H1 (cell line): ENCODE data around the gene GNG13. TPM values are rescaled to one million over a fixed set of nuclear protein-coding genes. Genes with fewer than 3 reads are reported as not detected.

Experiments used
- CTCF ChIA-PET: fragments of 300-600 bp; sonication (Branson Sonifier 250); formaldehyde crosslinking; loops from one replicate; lab custom pipeline; 2021; ENCODE audit not compliant: partially characterized antibody; lab: Charles Lee
- POLR2A ChIA-PET: fragments of 300-600 bp; sonication (Branson Sonifier 250); formaldehyde crosslinking; loops from one replicate; lab custom pipeline; 2021; ENCODE audit warnings: inconsistent platforms; ENCODE audit not compliant: partially characterized antibody; lab: Charles Lee
- DNase-seq, 2 experiments: peaks; one replicate each; pipeline versions ENCODE4 v3.0.0 to v3.0.0-alpha.2; 2010 to 2022; ENCODE audit warnings: low spot score in 2 of 2, low read depth in 1 of 2, mixed read lengths in 1 of 2
- FAIRE-seq: peaks from 2 replicates; lab custom pipeline; 2011; peaks lifted over from hg19 to GRCh38; lab: Jason Lieb, UNC
- H2AFZ ChIP-seq: 2 replicates; pipeline ENCODE4 v1.8.1; 2012; ENCODE audit warnings: low read length, inconsistent platforms
- H2AK5ac ChIP-seq: 2 replicates; pipeline ENCODE4 v1.6.1; 2013; ENCODE audit warnings: low read depth, low read length
- H2BK120ac ChIP-seq: replicated peaks from 2 replicates; pipeline ENCODE3; 2013; ENCODE audit warnings: low read depth, low read length, inconsistent platforms
- H2BK12ac ChIP-seq: 2 replicates; pipeline ENCODE4 v1.6.1; 2013; ENCODE audit warnings: low read depth, low read length
- H2BK15ac ChIP-seq: 2 replicates; pipeline ENCODE4 v1.6.1; 2013; ENCODE audit warnings: low read length
- H2BK20ac ChIP-seq: 2 replicates; pipeline ENCODE4 v1.6.1; 2013; ENCODE audit warnings: low read length
- H2BK5ac ChIP-seq: 2 replicates; pipeline ENCODE4 v1.6.1; 2013; ENCODE audit warnings: low read depth, low read length
- H3K14ac ChIP-seq: 2 replicates; pipeline ENCODE4 v1.6.1; 2013; ENCODE audit warnings: inconsistent platforms; ENCODE audit not compliant: insufficient read length
- H3K18ac ChIP-seq: 2 replicates; pipeline ENCODE4 v1.6.1; 2013; ENCODE audit warnings: low read length; ENCODE audit errors: extremely low read depth
- H3K23ac ChIP-seq: 2 replicates; pipeline ENCODE4 v1.6.1; 2013; ENCODE audit warnings: inconsistent platforms; ENCODE audit not compliant: insufficient read length
- H3K23me2 ChIP-seq: 2 replicates; pipeline ENCODE4 v1.6.1; 2013; ENCODE audit warnings: low read depth, low read length
- H3K27ac ChIP-seq: 2 replicates; pipeline ENCODE4 v1.6.1; 2011; ENCODE audit warnings: low read depth, low read length, inconsistent platforms
- H3K27me3 ChIP-seq, 4 experiments: replicated peaks in 1 of 4; 1 replicate in 1 of 4; 2 replicates in 3 of 4; pipeline versions ENCODE4 v1.6.1 to v1.8.1; 2011 to 2013; ENCODE audit warnings: low read length in 3 of 4, mild to moderate bottlenecking in 3 of 4, inconsistent platforms in 2 of 4, mixed read lengths in 2 of 4, moderate library complexity in 1 of 4; ENCODE audit not compliant: control insufficient read depth in 3 of 4, insufficient read depth in 3 of 4; ENCODE audit errors: extremely low read depth in 1 of 4
- H3K36me3 ChIP-seq, 4 experiments: 2 replicates each; pipeline versions ENCODE4 v1.6.1 to v1.8.1; 2011 to 2013; ENCODE audit warnings: mild to moderate bottlenecking in 4 of 4, low read length in 3 of 4, moderate library complexity in 2 of 4, control low read depth in 1 of 4, inconsistent platforms in 1 of 4; ENCODE audit not compliant: insufficient read depth in 4 of 4, control insufficient read depth in 2 of 4
- H3K4ac ChIP-seq: replicated peaks from 2 replicates; pipeline ENCODE3; 2013; ENCODE audit warnings: low read length, low read depth, mixed read lengths, inconsistent platforms; ENCODE audit not compliant: insufficient read length
- H3K4me1 ChIP-seq, 4 experiments: replicated peaks in 1 of 4; 1 replicate in 1 of 4; 2 replicates in 3 of 4; pipeline versions ENCODE4 v1.6.1 to v1.8.1; 2011 to 2013; ENCODE audit warnings: low read length in 3 of 4, inconsistent platforms in 2 of 4, mixed read lengths in 1 of 4; ENCODE audit not compliant: insufficient read depth in 4 of 4, control insufficient read depth in 3 of 4
- H3K4me2 ChIP-seq, 2 experiments: 2 replicates each; pipeline versions ENCODE4 v1.6.1 to v1.8.1; 2011 to 2013; ENCODE audit warnings: low read depth in 2 of 2, low read length in 2 of 2, control low read depth in 1 of 2, inconsistent platforms in 1 of 2, mild to moderate bottlenecking in 1 of 2; ENCODE audit not compliant: insufficient read depth in 1 of 2
- H3K4me3 ChIP-seq, 4 experiments: fragments of 200-600, 300-600 bp in 1 of 4; sonication (generic), shearing (Covaris generic), sonication (Bioruptor Twin) in 1 of 4; 2 replicates each; pipeline versions ENCODE4 v1.5.1 to v1.8.1; 2011 to 2016; ENCODE audit warnings: low read length in 4 of 4, low read depth in 3 of 4, control low read depth in 2 of 4, inconsistent platforms in 2 of 4, mild to moderate bottlenecking in 2 of 4, mixed read lengths in 1 of 4, moderate library complexity in 1 of 4; ENCODE audit not compliant: insufficient read depth in 2 of 4; ENCODE audit errors: extremely low read depth in 1 of 4
- H3K56ac ChIP-seq: replicated peaks from 2 replicates; pipeline ENCODE3; 2013; ENCODE audit warnings: low read depth, mild to moderate bottlenecking, mixed read lengths, low read length, inconsistent platforms; ENCODE audit not compliant: insufficient read length
- H3K79me1 ChIP-seq: 2 replicates; pipeline ENCODE4 v1.6.1; 2013; ENCODE audit warnings: low read depth, low read length, control low read depth
- H3K79me2 ChIP-seq, 2 experiments: 2 replicates each; pipeline versions ENCODE4 v1.6.1 to v1.8.1; 2012 to 2013; ENCODE audit warnings: low read length in 2 of 2, mild to moderate bottlenecking in 2 of 2, inconsistent platforms in 1 of 2; ENCODE audit not compliant: insufficient read depth in 2 of 2, control insufficient read depth in 1 of 2
- H3K9ac ChIP-seq, 4 experiments: replicated peaks in 1 of 4; 1 replicate in 1 of 4; 2 replicates in 3 of 4; pipeline versions ENCODE4 v1.6.1 to v1.8.1; 2011 to 2013; ENCODE audit warnings: low read depth in 3 of 4, low read length in 3 of 4, control low read depth in 2 of 4, mild to moderate bottlenecking in 2 of 4, moderate library complexity in 2 of 4, inconsistent platforms in 1 of 4; ENCODE audit errors: extremely low read depth in 1 of 4
- H3K9me3 ChIP-seq, 2 experiments: 2 replicates each; pipeline versions ENCODE4 v1.6.1 to v1.8.1; 2012 to 2013; ENCODE audit warnings: mild to moderate bottlenecking in 2 of 2, moderate library complexity in 2 of 2, control low read depth in 1 of 2, inconsistent platforms in 1 of 2, low read depth in 1 of 2, low read length in 1 of 2, mixed read lengths in 1 of 2; ENCODE audit not compliant: insufficient read depth in 2 of 2
- H4K20me1 ChIP-seq, 2 experiments: replicated peaks in 1 of 2; 2 replicates each; pipeline versions ENCODE3 to v1.8.1; 2011 to 2013; ENCODE audit warnings: inconsistent platforms in 2 of 2, low read length in 2 of 2, mild to moderate bottlenecking in 1 of 2; ENCODE audit not compliant: insufficient read depth in 2 of 2, control insufficient read depth in 1 of 2
- H4K5ac ChIP-seq: 2 replicates; pipeline ENCODE4 v1.6.1; 2013; ENCODE audit warnings: low read length, low read depth, mixed read lengths, inconsistent platforms; ENCODE audit not compliant: insufficient read length
- H4K8ac ChIP-seq: 2 replicates; pipeline ENCODE4 v1.8.0; 2013; ENCODE audit warnings: mild to moderate bottlenecking, moderate library complexity, low read length, inconsistent platforms; ENCODE audit not compliant: insufficient read depth; ENCODE audit errors: extremely low read depth
- H4K91ac ChIP-seq: replicated peaks from 2 replicates; pipeline ENCODE3; 2013; ENCODE audit warnings: low read length, mixed read lengths, inconsistent platforms; ENCODE audit not compliant: insufficient read length
- HDAC2 ChIP-seq, 2 experiments: fragments of 300-600 bp in 1 of 2; sonication (generic) in 1 of 2; IDR thresholded peaks; 2 replicates each; pipeline ENCODE4 v1.6.1; 2011 to 2012; ENCODE audit warnings: low read depth in 2 of 2, low read length in 2 of 2, mild to moderate bottlenecking in 2 of 2, moderate library complexity in 2 of 2, borderline replicate concordance in 1 of 2, inconsistent platforms in 1 of 2
- JUN ChIP-seq: IDR thresholded peaks from 2 replicates; pipeline ENCODE4 v1.6.1; 2011; ENCODE audit warnings: low read depth, mild to moderate bottlenecking, improper control_type of control experiment, low read length
- MAX ChIP-seq: IDR thresholded peaks from 2 replicates; pipeline ENCODE4 v1.6.1; 2012; ENCODE audit warnings: inconsistent platforms
- PHF8 ChIP-seq: fragments of 200-600 bp; sonication (generic); conservative IDR thresholded peaks from 2 replicates; pipeline ENCODE4 v1.7.1; 2012; ENCODE audit warnings: low read depth, mild to moderate bottlenecking, inconsistent platforms, low read length, moderate library complexity
- RAD21 ChIP-seq, 2 experiments: IDR thresholded peaks in 1 of 2; conservative IDR thresholded peaks in 1 of 2; 2 replicates each; pipeline ENCODE4 v1.6.1; 2011; ENCODE audit warnings: low read depth in 2 of 2, low read length in 2 of 2, improper control_type of control experiment in 1 of 2, inconsistent platforms in 1 of 2, mild to moderate bottlenecking in 1 of 2, moderate library complexity in 1 of 2
- RXRA ChIP-seq: IDR thresholded peaks from 2 replicates; pipeline ENCODE4 v1.6.1; 2011; ENCODE audit warnings: low read depth, mild to moderate bottlenecking, low read length, moderate library complexity; ENCODE audit not compliant: insufficient read depth
- TAF1 ChIP-seq: IDR thresholded peaks from 2 replicates; pipeline ENCODE4 v1.6.1; 2011; ENCODE audit warnings: mild to moderate bottlenecking, low read depth, low read length
- WGBS, 2 experiments: shearing (Covaris generic) in 1 of 2; methylation state at CpG; one replicate each; pipeline versions ENCODE4 v1.1.6 to v1.1.7; 2013 to 2015; ENCODE audit warnings: low lambda C conversion rate in 2 of 2, mixed read lengths in 2 of 2, inconsistent platforms in 1 of 2, low coverage in 1 of 2, missing lambda C conversion rate in 1 of 2; ENCODE audit not compliant: insufficient replicate concordance in 2 of 2, insufficient coverage in 1 of 2, insufficient read length in 1 of 2; ENCODE audit errors: extremely low coverage in 1 of 2, missing lambda C conversion rate in 1 of 2; 5-methylcytosine and 5-hydroxymethylcytosine counted together
- polyA plus RNA-seq, 7 experiments: library from polyadenylated mRNA; depleted of rRNA in 3 of 7; stranded (reverse) in 5 of 7; unstranded in 2 of 7; fragments of >200 nt in 5 of 7; fragments of 200-250 nt in 2 of 7; gene quantifications; 1 replicate in 5 of 7; 2 replicates in 1 of 7; 4 replicates in 1 of 7; pipeline versions ENCODE4 v1.2.1 to v1.2.3, GENCODE V29; 2011 to 2013; ENCODE audit warnings: missing spikeins in 2 of 7, mixed read lengths in 2 of 7
- total RNA-seq: library from RNA; stranded (reverse); fragmentation: NEBNext Ultra II Directional; extraction: Animal tissue kit (Norgen Biotek cat#: 25700); gene quantifications from 2 replicates; pipeline ENCODE4 v1.2.1, GENCODE V29; 2021
- TF ChIP-seq, protein P1 (sequence below): IDR thresholded peaks from 2 replicates; pipeline ENCODE4 v1.6.1; 2012; ENCODE audit warnings: low read length, inconsistent platforms

Gene GNG13
- total and polyA plus RNA-seq, 2 of the 8 experiments (the other 6 are each of a cell fraction or from before 2014, with no cell fraction given): not detected

- H3K27me3 ChIP-seq: peaks cover 1 to 34% (median 24%) of the 10 kb centered on the region in 4 experiments; a peak in 6 of 7 replicates
- TF ChIP-seq JUN (no peak), MAX (no peak), RAD21 (IDR thresholded peaks at IDR 0.05 in 1 of 2, conservative IDR thresholded peaks at IDR 0.05 in 1 of 2; ENCODE audit: low read depth in 2 of 2, low read length in 2 of 2) (no peak), HDAC2 (IDR thresholded peaks at IDR 0.05; ENCODE audit: borderline replicate concordance in 1 of 2, low read depth in 2 of 2, low read length in 2 of 2) (no peak), RXRA (no peak), PHF8 (no peak), TAF1 (no peak)
- TF ChIP-seq, protein P1, sequence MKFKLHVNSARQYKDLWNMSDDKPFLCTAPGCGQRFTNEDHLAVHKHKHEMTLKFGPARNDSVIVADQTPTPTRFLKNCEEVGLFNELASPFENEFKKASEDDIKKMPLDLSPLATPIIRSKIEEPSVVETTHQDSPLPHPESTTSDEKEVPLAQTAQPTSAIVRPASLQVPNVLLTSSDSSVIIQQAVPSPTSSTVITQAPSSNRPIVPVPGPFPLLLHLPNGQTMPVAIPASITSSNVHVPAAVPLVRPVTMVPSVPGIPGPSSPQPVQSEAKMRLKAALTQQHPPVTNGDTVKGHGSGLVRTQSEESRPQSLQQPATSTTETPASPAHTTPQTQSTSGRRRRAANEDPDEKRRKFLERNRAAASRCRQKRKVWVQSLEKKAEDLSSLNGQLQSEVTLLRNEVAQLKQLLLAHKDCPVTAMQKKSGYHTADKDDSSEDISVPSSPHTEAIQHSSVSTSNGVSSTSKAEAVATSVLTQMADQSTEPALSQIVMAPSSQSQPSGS: no peak
These were observed 1.2 kb downstream of the GNG13 start for GRCh38 chr16:799111-799947.

More at GRCh38 chr16:799111-799947, 1.2 kb downstream of the GNG13 start:
- H2BK120ac ChIP-seq: no peak overlapping the region
- peaks cover 5 to 16% of the 10 kb centered on the region in 2 experiments for H4K20me1 ChIP-seq
- no peak overlapping the region for H2AK5ac ChIP-seq
- no peak overlapping the region for H3K14ac ChIP-seq
- peaks cover 0 to 17% (median 3%) of the 10 kb centered on the region in 4 experiments; a peak in 4 of 7 replicates for H3K4me1 ChIP-seq
- H3K23ac ChIP-seq: no peak overlapping the region
- H2AFZ ChIP-seq: no peak overlapping the region
- H2BK20ac ChIP-seq: no peak overlapping the region
- WGBS, 2 experiments: 76% methylated on average over 21 of the region's 22 CpGs; no CpG with 5 or more reads in 1 of the 2 experiments
- H3K4me2 ChIP-seq: no peak overlapping the region; a peak in 2 of 4 replicates
- no peak overlapping the region for H3K4ac ChIP-seq
- no peak overlapping the region for H2BK15ac ChIP-seq
- CTCF ChIA-PET: interaction anchor here (2.1 to 2.7 kb wide), 2 partner anchors 83 to 88 kb away, joined by 6 to 9 read pairs; partner anchors contain the start of gene METRN
- H2BK5ac ChIP-seq: no peak overlapping the region
- H3K27ac ChIP-seq: no peak overlapping the region
- no peak overlapping the region for H3K56ac ChIP-seq
- H4K91ac ChIP-seq: no peak overlapping the region
- H3K23me2 ChIP-seq: peaks cover 3% of the 10 kb centered on the region; the same call in 1 of the 2 replicates
- FAIRE-seq (no peak), DNase-seq (no peak)
- H3K36me3 ChIP-seq: peaks cover 0 to 16% (median 0%) of the 10 kb centered on the region in 4 experiments; a peak in 3 of 8 replicates
- H4K5ac ChIP-seq: no peak overlapping the region
- H3K79me1 ChIP-seq: no peaks in the 10 kb centered on the region
- no peak overlapping the region for H3K18ac ChIP-seq
- no peak overlapping the region for H3K4me3 ChIP-seq
- H4K8ac ChIP-seq: no peak overlapping the region
- POLR2A ChIA-PET: interaction anchor here (0.6 to 5.6 kb wide), 11 partner anchors 10 to 101 kb away, joined by 3 to 55 read pairs (median 5); partner anchors contain the start of genes ANTKMT, CCDC78, CHTF18 and HAGHL
- no peaks in the 10 kb centered on the region for H3K9me3 ChIP-seq
- no peak overlapping the region for H3K9ac ChIP-seq
- no peaks in the 10 kb centered on the region for H3K79me2 ChIP-seq
- H2BK12ac ChIP-seq: no peak overlapping the region
